Measurements from ENCODE around the gene CXCL11. TPM values are rescaled to one million over a fixed set of nuclear protein-coding genes. Genes with fewer than 3 reads are reported as not detected.

Gene CXCL11
- total RNA-seq, 4 donors from 2014 or later: not detected

DNA sequence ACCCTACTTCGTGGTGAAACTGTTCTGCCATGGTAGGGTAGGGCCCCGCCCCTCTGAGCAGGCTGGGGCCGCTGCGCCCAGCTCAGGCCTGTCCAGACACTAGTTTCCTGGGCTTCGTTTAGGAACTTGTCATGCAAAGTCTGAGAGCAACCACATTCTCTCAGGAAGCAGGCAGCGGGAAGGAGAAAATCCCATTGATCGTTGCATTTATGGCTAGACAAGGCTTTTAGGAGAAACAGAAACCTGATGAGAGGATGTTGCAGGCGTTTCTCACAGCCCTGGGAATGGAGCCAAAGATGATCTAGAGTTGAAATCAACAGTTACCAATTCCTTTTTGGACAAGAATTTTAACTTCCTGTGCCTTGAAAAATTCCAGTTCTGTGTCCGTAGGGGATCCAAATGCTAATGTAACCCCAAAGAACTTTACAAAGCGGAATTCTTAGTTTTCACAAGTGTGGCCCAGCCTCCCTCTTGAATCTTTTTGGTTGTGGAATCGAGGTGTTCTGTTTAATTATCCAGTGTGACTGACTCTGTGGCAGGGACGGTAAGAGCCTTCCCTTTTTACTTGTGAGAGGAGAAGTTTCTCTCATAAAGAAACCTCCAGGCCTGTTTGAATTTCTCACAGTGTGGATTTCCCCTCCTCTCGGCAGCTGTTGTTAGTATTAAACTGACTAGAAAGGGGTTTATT is 24.0 kb downstream of the CXCL11 start:
- no peaks in the 10 kb centered on the region for H3K9me3 ChIP-seq
- no peaks in the 10 kb centered on the region for H3K36me3 ChIP-seq
- in situ Hi-C loops (cut with MboI; ENCODE audit: low pct_ligation_motif_present in 1 of 4, low pct_unique_long_range_greater_than_20kb in 1 of 4, low sequenced_read_pairs in 3 of 4): no loop called here
- TF ChIP-seq, protein P1, sequence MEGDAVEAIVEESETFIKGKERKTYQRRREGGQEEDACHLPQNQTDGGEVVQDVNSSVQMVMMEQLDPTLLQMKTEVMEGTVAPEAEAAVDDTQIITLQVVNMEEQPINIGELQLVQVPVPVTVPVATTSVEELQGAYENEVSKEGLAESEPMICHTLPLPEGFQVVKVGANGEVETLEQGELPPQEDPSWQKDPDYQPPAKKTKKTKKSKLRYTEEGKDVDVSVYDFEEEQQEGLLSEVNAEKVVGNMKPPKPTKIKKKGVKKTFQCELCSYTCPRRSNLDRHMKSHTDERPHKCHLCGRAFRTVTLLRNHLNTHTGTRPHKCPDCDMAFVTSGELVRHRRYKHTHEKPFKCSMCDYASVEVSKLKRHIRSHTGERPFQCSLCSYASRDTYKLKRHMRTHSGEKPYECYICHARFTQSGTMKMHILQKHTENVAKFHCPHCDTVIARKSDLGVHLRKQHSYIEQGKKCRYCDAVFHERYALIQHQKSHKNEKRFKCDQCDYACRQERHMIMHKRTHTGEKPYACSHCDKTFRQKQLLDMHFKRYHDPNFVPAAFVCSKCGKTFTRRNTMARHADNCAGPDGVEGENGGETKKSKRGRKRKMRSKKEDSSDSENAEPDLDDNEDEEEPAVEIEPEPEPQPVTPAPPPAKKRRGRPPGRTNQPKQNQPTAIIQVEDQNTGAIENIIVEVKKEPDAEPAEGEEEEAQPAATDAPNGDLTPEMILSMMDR (IDR thresholded peaks at IDR 0.05): no peak
- TF ChIP-seq POLR2AphosphoS5 (IDR thresholded peaks at IDR 0.05) (no peak), EP300 (IDR thresholded peaks at IDR 0.05; ENCODE audit: low read depth) (no peak), POLR2A (IDR thresholded peaks at IDR 0.05) (no peak)
- no peaks in the 10 kb centered on the region for H3K27me3 ChIP-seq
- peak; percentile 17 for DNase-seq
- H3K4me3 ChIP-seq: peak overlapping the region in 1 of 4 donors; percentile 15
- H3K4me1 ChIP-seq: peaks cover 0 to 34% (median 0%) of the 10 kb centered on the region in 4 donors
- WGBS, 2 donors (ENCODE audit: low coverage in 1 of 2): 35 to 37% methylated on average over 5 to 13 of the region's 13 CpGs
- intact Hi-C loops (cut with DNase I; ENCODE audit: low total_unique reads): no loop called here
- peak overlapping the region; percentile 58 to 71 (median 64) for H3K27ac ChIP-seq

DNA sequence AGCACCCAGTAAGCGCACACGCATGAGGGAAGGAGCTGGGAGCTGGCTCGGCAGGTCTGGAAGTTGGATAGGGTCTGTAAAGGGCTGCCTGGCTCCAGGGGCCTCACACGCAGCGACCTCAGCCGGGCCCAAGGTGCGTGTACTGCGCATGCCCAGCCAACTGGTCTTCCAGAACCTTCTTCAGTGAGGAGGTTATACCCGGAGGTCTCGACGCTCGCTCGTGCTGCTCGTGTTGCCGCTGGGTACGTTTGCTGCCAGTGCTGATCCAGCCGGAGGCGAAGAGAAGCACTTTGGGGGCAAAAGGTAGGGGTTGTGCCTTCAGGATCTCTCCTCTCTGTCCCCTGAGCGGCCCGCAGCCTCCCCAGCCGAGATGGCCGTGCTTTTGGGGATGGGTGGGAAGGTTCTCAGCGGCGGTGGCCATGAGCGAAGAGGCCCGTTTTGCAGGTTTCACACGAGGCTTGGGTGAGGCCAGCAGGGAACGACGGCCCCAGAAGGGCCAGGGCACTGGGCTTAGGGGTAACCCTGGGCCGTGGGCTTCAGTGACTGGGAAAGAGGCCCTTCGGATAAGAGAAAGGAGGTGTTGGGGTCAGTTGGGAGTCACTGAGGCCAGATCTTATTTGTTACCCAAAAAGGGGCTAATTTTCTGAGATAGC is 24.7 kb downstream of the CXCL11 start:
- no peak for DNase-seq
- WGBS, 2 donors (ENCODE audit: low coverage in 1 of 2): 90 to 97% methylated on average over 9 to 31 of the region's 31 CpGs
- no peaks in the 10 kb centered on the region for H3K9me3 ChIP-seq
- in situ Hi-C loops (cut with MboI; ENCODE audit: low pct_ligation_motif_present in 1 of 4, low pct_unique_long_range_greater_than_20kb in 1 of 4, low sequenced_read_pairs in 3 of 4) (no loop called here), intact Hi-C loops (cut with DNase I; ENCODE audit: low total_unique reads) (no loop called here)
- H3K4me3 ChIP-seq: no peak overlapping the region
- H3K27me3 ChIP-seq: no peaks in the 10 kb centered on the region
- peak overlapping the region; percentile 58 to 71 (median 64) for H3K27ac ChIP-seq
- no peaks in the 10 kb centered on the region for H3K36me3 ChIP-seq
- TF ChIP-seq EP300 (IDR thresholded peaks at IDR 0.05; ENCODE audit: low read depth): no peak
- TF ChIP-seq, protein P1 (IDR thresholded peaks at IDR 0.05): no peak
- no peak for TF ChIP-seq POLR2AphosphoS5 (IDR thresholded peaks at IDR 0.05)
- no peak for TF ChIP-seq POLR2A (IDR thresholded peaks at IDR 0.05)
- H3K4me1 ChIP-seq: peaks cover 0 to 40% (median 0%) of the 10 kb centered on the region in 4 donors

DNA sequence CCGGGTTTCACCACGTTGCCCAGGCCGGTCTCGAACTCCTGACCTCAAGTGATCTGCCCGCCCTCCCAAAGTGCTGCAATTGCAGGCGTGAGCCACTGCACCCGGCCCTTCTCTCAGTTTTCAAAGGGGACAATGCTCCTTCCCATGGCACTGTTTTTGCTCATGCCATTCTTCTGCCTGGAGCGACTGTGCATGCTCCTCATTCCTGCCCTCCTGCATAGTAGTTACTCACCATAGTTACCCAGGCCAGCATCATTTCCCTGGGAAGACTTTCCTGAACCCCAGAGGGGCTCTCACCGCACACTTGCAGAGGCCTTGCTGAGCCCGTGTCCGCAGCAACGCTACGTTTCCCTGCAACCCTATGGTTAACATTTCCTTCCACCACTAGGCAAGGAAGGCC is 25.3 kb downstream of the CXCL11 start:
- 95 to 100% methylated on average over 3 to 13 of the region's 13 CpGs for WGBS, 2 donors (ENCODE audit: low coverage in 1 of 2)

DNA sequence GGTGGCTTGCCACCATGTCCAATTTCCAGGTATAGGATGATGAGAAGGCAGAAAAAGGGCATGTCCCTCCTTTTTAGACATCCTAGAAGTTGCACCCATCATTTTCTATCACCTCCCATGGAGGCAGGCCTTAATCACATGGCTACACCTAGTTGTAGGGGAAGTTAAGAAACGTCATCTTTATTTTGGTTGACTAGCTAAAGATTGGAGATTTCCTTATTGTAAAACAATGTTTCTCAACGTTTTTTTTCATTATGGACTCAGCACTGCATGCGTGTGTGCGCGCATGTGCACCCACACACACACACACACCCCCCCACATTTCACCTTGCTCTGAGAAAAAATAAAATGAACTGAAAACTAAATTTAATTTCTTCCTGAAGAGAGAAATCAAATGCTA is 26.6 kb downstream of the CXCL11 start:
- 80 to 91% methylated on average over 5 of the region's 5 CpGs for WGBS, 2 donors (ENCODE audit: low coverage in 1 of 2)
- in situ Hi-C loops (cut with MboI; ENCODE audit: low pct_ligation_motif_present in 1 of 4, low pct_unique_long_range_greater_than_20kb in 1 of 4, low sequenced_read_pairs in 3 of 4) (no loop called here), intact Hi-C loops (cut with DNase I; ENCODE audit: low total_unique reads) (loop anchor here (5.0 kb wide), 1 partner anchor 448 kb away; no protein-coding TSS in a partner anchor)
- H3K4me1 ChIP-seq: peaks cover 0 to 40% (median 0%) of the 10 kb centered on the region in 4 donors
- no peak for DNase-seq
- H3K4me3 ChIP-seq: no peak overlapping the region
- H3K27ac ChIP-seq: no peak overlapping the region
- H3K27me3 ChIP-seq: no peaks in the 10 kb centered on the region
- H3K36me3 ChIP-seq: no peaks in the 10 kb centered on the region
- H3K9me3 ChIP-seq: no peaks in the 10 kb centered on the region
- no peak for TF ChIP-seq POLR2A (IDR thresholded peaks at IDR 0.05)
- TF ChIP-seq EP300 (IDR thresholded peaks at IDR 0.05; ENCODE audit: low read depth): no peak
- TF ChIP-seq, protein P1 (IDR thresholded peaks at IDR 0.05): no peak
- no peak for TF ChIP-seq POLR2AphosphoS5 (IDR thresholded peaks at IDR 0.05)

More for the DNA sequence above, 25.3 kb downstream of the CXCL11 start:
- Histone ChIP-seq H3K9me3 (no peaks in the 10 kb centered on the region), H3K36me3 (no peaks in the 10 kb centered on the region), H3K27ac (no peak overlapping the region), H3K27me3 (no peaks in the 10 kb centered on the region), H3K4me3 (no peak overlapping the region), H3K4me1 (peaks cover 0 to 40% (median 0%) of the 10 kb centered on the region in 4 donors)
- no peak for DNase-seq
- TF ChIP-seq POLR2AphosphoS5 (IDR thresholded peaks at IDR 0.05) (no peak), POLR2A (IDR thresholded peaks at IDR 0.05) (no peak)
- in situ Hi-C loops (cut with MboI; ENCODE audit: low pct_ligation_motif_present in 1 of 4, low pct_unique_long_range_greater_than_20kb in 1 of 4, low sequenced_read_pairs in 3 of 4) (no loop called here), intact Hi-C loops (cut with DNase I; ENCODE audit: low total_unique reads) (no loop called here)

Measured in transverse colon (tissue), 4 donors.